ENCODE data around the gene DLGAP1.

DNA sequence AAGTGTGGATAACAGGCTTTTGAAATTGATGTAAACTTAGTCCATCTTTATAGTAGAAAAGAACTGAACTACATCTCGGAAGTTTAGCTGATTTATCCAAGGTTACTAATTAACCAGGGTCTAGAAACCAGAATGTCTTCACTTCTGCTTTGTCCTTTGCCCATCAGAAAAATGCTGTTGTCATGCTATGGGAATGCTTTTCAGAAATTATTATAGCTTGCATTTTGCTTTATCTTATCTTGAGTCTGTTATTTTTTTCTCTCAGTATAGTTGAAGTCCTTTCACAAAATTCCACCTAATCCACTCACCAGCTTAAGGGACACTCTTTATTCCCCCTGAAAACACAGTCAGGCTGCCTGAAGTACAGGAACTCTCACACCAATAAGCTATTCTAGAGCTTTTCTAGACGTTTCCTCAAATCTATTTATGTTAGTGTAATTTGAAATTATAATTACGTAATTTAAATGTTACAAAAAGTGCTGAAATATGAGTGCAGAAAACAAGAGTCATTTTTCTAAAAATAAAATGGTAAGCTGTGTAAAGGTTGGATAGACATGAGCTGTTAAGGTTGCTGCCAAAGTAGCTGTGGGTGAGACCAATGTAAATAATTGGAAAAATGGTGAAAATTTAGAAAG is 548.9 kb downstream of the DLGAP1 start:
- TF ChIP-seq, protein P1, sequence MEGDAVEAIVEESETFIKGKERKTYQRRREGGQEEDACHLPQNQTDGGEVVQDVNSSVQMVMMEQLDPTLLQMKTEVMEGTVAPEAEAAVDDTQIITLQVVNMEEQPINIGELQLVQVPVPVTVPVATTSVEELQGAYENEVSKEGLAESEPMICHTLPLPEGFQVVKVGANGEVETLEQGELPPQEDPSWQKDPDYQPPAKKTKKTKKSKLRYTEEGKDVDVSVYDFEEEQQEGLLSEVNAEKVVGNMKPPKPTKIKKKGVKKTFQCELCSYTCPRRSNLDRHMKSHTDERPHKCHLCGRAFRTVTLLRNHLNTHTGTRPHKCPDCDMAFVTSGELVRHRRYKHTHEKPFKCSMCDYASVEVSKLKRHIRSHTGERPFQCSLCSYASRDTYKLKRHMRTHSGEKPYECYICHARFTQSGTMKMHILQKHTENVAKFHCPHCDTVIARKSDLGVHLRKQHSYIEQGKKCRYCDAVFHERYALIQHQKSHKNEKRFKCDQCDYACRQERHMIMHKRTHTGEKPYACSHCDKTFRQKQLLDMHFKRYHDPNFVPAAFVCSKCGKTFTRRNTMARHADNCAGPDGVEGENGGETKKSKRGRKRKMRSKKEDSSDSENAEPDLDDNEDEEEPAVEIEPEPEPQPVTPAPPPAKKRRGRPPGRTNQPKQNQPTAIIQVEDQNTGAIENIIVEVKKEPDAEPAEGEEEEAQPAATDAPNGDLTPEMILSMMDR (IDR thresholded peaks at IDR 0.05 in 8 of 11, conservative IDR thresholded peaks at IDR 0.05 in 3 of 11), result no peak
- no peak for TF ChIP-seq POLR2A (IDR thresholded peaks at IDR 0.05)

All from spleen (tissue), 7 donors.